Cortex of kidney (tissue), 1 donor: ENCODE data around the gene POMT1.
"Not testable (repeated sequence)": the region's sequence is repeated elsewhere in the genome, so short reads cannot be mapped to it uniquely, and the experiment has no call there.

Source experiments
- DNase-seq: peaks from one replicate; lab custom pipeline; 2025; lab: John Stamatoyannopoulos, UW

The POMT1 gene

GRCh38 chr9:131496844-131497405, 5.8 kb upstream of the POMT1 start:
- DNase-seq: no peak

DNA sequence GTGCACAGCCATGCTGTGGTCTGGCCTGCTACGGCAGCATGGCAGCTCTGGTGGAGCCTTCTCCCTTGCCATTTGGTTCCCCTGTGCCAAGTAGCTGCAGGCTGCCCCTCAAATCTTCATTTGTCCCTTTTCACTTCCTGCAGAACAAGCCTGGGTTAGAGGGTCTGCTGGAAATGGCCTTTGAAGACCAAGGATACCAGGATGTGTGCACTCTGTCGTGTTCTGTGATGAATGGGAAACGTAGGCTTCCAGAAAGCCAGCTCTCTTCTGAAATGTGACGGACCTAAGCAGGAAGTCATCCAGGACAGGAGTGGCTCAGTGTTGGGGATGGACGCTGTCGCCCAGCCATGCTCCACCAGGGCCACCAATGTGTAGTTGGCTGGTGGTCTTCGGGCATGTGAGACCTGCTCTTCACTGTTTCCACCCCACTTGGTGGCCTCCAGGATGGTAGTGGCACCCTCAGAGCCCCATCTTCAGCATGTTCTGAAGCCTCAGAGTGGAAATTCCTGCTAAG, 3.4 kb upstream of the POMT1 start:
- no peak for DNase-seq

- DNase-seq: no peak
Observed at GRCh38 chr9:131500377-131500776, 2.3 kb upstream of the POMT1 start.

DNA sequence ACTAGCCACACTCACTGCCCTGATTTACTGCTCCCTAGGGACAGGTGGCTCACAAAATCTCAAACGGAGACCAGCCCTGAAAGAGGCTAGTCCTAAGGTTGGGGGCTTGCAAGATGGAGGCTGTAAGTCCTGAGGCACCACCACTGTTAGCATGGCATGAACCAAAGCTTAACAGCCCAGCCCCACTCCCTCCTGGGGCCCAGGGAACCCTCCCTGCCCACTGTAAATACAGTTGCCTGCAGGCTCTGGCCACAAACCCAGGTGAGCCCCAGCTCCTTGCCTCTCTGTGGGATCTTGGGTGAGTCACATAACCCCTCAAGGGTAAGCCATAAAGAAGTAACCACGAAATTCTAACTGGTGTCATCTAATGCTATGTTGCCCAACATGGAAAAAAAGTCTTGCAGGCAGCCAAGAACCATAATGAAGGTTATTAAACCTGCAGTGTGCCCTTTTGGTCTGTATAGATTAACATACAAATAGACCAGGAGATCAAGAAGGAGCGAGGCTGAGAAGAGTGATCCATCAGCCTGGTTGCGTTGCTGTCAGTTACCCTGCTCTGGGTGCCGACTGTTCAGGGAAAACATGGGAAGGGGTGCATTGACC, 1.7 kb upstream of the POMT1 start:
- DNase-seq: no peak

- no peak for DNase-seq
Observed at GRCh38 chr9:131503626-131504465, 1.1 kb downstream of the POMT1 start.

GRCh38 chr9:131505012-131505411, 2.3 kb downstream of the POMT1 start:
- no peak for DNase-seq

DNA sequence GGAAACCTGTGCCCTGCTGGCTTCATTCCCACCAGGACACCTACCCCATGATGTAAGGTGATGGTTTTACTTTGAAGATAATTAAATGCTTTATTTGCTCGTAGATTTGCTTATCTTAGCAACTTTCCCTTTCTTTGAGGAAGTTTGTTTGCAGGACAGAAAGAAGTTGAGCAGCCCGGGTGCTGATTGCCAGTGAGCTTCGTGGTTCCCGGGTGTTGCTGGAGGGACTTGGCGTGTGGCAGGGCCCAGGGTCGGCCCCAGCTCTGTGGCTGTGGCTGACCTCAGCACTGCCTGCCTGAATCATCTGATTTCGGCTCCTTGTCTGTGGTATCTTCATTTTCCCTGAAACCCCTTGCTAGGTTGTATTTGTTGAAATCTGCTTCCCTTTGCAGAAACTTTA, 8.7 kb downstream of the POMT1 start:
- DNase-seq: no peak

GRCh38 chr9:131511880-131512279, 9.2 kb downstream of the POMT1 start:
- DNase-seq: no peak

DNA sequence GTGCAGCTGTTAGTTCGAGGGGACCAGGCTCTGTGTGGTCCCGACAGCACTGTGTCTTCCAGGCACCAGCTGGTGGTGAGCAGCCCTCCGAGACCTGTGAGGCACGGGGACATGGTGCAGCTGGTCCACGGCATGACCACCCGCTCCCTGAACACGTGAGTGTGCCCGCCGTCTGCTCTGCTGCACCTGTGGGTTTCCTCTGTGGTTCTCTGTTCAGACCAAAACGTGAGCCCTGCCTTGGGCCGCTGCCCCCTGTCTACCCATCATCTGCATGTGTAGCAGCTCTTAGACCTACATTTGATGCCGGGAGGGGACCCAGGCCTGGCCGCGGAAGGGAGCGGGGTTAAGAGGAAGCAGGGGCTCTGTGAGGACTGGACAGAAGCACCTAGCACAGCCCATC, 10.5 kb downstream of the POMT1 start:
- DNase-seq: no peak

GRCh38 chr9:131515559-131516031, 12.9 kb downstream of the POMT1 start:
- not testable (repeated sequence) for DNase-seq

GRCh38 chr9:131516100-131516499, 13.4 kb downstream of the POMT1 start:
- no peak for DNase-seq

GRCh38 chr9:131516930-131517329, 14.2 kb downstream of the POMT1 start:
- no peak for DNase-seq

DNA sequence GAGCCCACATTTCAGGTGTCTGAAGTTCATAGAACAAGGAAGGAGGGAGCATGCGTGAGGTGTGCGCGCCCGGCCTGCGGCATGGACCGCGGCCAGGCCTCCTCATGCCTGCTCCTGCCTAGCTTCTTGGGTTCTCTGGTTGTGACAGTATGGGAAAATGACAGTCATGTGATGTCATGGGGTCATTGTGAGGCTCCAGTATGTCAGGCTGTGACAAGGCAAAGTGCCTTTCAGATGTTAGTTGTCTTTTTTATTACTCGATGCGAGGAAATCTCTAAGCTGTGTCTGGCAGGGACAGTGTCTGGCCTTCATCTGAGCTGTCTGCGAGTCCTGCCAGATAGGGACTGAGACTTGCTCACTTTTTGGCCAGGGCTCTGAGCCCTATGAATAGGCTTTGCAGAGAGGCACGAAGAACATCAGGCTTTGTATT, 15.1 kb downstream of the POMT1 start:
- DNase-seq: no peak

DNA sequence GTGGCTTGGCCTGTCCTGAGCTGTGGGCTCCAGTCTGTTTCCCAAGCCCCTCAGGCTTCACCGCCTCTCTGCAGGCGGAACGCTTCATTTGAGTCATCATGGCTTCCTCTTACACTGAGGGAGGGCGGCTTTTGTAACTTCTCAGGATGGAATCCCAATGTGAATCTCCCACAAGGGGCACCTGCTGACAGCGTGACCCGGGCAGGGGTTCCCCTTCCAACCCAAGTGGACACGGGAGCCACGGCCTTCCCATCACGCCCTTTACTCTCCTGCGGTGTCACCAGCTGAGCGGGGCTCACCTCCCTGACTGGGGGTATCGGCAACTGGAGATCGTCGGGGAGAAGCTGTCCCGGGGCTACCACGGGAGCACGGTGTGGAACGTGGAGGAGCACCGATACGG, 15.8 kb downstream of the POMT1 start:
- no peak for DNase-seq

DNA sequence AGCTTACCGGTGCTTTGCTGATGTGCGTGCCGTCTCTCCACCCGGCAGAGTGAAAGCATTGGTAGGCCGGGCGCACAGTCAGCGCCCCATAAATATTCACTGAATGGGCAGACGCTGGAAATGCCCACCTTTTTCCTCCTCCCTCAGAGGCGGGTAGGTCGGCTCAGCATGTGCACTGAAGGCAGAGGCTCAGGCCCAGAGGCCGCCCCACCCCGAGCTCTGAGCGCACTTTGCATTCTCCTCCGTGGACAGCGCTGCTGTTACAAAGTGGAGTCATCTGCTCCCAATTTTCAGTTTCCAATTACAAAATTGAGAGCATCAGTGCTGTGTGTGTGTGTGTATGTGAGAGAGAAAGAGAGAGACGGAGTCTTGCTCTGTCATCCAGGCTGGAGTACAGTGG, 17.8 kb downstream of the POMT1 start:
- no peak for DNase-seq

DNA sequence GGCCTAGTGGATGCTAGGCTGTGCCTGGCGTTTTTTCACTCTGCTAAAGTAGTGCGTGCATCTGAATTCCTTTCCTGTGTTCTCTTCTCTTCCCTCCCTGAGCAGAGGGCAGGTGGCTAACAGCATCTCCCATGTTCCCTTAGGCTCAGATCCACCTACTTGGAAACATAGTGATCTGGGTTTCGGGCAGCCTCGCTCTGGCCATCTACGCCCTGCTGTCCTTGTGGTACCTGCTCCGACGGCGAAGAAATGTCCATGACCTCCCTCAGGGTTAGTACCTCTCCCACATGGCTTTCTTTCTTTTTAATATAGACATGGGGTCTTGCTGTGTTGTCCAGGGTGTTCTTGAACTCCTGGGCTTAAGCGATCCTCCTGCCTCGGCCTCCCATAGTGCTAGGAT, 18.5 kb downstream of the POMT1 start:
- no peak for DNase-seq

DNA sequence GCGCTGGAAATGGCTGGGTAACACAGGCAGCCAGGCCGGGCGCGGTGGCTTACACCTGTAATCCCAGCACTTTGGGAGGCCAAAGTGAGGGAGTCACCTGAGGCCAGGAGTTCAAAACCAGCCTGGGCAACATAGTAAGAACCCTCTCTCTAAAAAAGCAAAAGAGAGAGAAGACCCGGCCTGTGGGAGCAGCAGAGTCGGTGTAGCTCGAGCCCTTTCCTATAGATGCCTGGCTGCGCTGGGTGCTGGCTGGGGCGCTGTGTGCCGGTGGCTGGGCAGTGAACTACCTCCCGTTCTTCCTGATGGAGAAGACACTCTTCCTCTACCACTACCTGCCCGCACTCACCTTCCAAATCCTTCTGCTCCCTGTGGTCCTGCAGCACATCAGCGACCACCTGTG, 19.1 kb downstream of the POMT1 start:
- DNase-seq: no peak

- no peak for DNase-seq
Observed at GRCh38 chr9:131522257-131523085, 19.8 kb downstream of the POMT1 start.

GRCh38 chr9:131523086-131523388, 20.3 kb downstream of the POMT1 start:
- no peak for DNase-seq

DNA sequence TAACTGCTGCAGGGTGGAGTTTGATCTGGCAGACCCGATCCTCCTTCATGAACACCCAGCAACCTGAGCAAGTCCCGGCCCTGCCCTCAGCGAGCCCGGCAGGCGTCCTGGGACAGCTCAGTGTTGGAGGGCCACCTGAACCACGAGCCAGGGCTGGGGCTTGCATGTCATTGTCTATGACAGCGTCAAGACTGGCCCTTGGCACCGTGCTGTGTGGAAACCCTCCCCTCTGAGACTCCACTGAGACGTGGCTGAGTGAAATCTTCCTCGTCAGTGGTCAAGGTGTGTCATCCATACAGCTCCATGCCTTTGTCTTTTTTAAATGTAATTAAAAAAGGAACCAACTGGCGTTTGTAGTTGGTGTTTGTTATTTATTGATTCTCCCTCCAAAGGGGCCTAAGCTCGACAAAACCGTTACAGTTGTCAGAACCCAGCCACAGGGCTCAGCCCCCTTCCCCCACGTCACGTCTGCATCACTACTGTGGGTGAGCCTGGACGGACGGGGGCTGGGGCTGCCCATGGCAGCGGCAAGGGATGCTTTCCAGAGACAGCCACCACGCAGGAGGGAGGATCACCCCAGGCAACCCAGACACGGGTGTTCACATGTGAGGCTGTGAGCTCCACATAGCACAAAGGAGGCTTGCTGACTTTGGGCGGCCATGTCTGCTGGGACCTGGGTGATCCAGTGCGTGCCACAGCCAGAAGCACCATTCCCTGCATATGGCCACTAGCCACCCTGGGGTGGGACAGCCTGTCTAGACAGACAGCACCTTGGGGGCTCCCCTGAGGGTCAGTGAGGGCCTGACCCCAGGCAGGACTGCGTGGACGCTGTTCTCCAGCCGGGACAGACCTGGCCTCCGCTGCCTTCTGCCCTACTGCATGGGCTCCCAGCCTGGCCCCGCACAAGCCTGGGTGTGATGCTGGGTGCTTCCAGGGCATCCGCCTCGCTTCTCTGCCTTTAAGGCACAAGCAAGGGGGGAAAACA, 21.0 kb downstream of the POMT1 start:
- no peak for DNase-seq
